ENCODE measurements around the gene HLA-DRB5. TPM values are rescaled to one million over a fixed set of nuclear protein-coding genes. Genes with fewer than 3 reads are reported as not detected.

The HLA-DRB5 gene
- total RNA-seq (2022; extraction: Qiagen RNA extraction): not detected in 5 replicates

DNA sequence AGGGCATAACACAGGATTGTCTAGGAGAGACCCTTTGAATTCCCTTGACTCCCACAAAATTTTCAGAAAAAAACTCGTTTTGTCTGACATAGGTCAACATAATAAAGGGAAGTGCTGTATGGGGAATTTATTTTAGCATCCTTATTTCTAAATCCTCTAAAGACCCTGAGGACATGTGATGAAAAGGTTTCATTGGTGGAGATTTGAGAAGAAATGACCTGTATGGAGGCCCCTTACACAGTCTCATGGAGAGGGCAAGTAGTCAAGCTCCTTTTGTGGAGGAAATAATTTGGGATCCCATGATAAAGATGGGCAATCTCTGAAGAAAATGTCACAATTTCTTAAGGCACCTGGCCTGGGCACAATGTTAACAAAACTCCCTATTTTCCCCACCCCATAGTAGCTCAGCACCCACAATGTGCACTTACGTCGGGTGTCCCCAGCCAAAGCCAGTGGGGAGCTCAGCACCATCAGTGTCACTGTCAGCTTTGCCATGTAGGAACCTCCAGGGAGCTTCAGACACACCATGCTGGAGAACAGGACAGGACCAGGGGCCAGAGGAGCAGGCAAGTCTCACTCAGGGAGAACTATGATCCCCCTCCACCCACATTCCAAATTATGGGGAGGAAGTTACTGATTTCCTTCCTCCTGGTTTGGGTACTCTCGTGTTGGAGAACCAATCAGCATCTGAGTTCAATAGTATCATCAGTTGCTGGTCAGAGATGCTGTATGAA is at the start of gene HLA-DRB5:
Gene HLA-DRB5, minus strand, starts transcription at position 591 of the 734 bp plus-strand sequence. Its CDS starts 63 bp downstream, at position 528.

Other genes with a start within 250 kb of the HLA-DRB5 start
- not detected in 5 replicates for gene TSBP1, start 158.4 kb downstream of the HLA-DRB5 start, total RNA-seq (2022; extraction: Qiagen RNA extraction)
- gene BTNL2, start 123.1 kb downstream of the HLA-DRB5 start, total RNA-seq (2022; extraction: Qiagen RNA extraction): not detected in 5 replicates
- gene HLA-DRA, start 90.4 kb downstream of the HLA-DRB5 start, total RNA-seq (2022; extraction: Qiagen RNA extraction): not detected in 5 replicates
- 0.11 TPM in 1 of 5 replicates, not detected in the others for gene HLA-DRB1, start 59.6 kb upstream of the HLA-DRB5 start, total RNA-seq (2022; extraction: Qiagen RNA extraction)
- gene HLA-DQA1, start 107.1 kb upstream of the HLA-DRB5 start, total RNA-seq (2022; extraction: Qiagen RNA extraction): not detected in 5 replicates
- gene HLA-DQB1, start 136.4 kb upstream of the HLA-DRB5 start, total RNA-seq (2022; extraction: Qiagen RNA extraction): not detected in 5 replicates
- gene HLA-DQA2, start 211.1 kb upstream of the HLA-DRB5 start, total RNA-seq (2022; extraction: Qiagen RNA extraction): not detected in 5 replicates
- gene HLA-DQB2, start 233.2 kb upstream of the HLA-DRB5 start, total RNA-seq (2022; extraction: Qiagen RNA extraction): not detected in 5 replicates